K562 treated with DMSO at 1 percent for 4 hours (cell line): ENCODE measurements around the gene CYP46A1. TPM values are rescaled to one million over a fixed set of nuclear protein-coding genes. Genes with fewer than 3 reads are reported as not detected.

Source experiments
- total RNA-seq: library from RNA; unstranded; fragments of 300-600 nt; gene quantifications from 2 replicates; pipeline ENCODE4 v1.2.3, GENCODE V29; 2022; ENCODE audit not compliant: insufficient read depth

Gene CYP46A1
- total RNA-seq: not detected in 2 replicates

GRCh38 chr14:99683619-99684409 lies at the start of gene CYP46A1:
Gene CYP46A1, plus strand, starts transcription at chr14:99684298. Its CDS starts 120 bp downstream, at chr14:99684418.

GRCh38 chr14:99644723-99645544 lies 39.2 kb upstream of the CYP46A1 start, which contains the start of gene HHIPL1:
Gene HHIPL1, plus strand, starts transcription at chr14:99645129. Its CDS starts 79 bp downstream, at chr14:99645208.

Other genes starting within 250 kb of the CYP46A1 start
- gene SETD3, start 203.4 kb upstream of the CYP46A1 start, total RNA-seq: 24.7 and 25.9 TPM in 2 replicates
- 27.0 and 27.9 TPM in 2 replicates for gene CCNK, start 202.9 kb upstream of the CYP46A1 start, total RNA-seq
- gene CCDC85C, start 80.1 kb upstream of the CYP46A1 start, total RNA-seq: 4.4 and 6.1 TPM in 2 replicates
- not detected in 2 replicates for gene HHIPL1, start 39.2 kb upstream of the CYP46A1 start, total RNA-seq
- 9.4 TPM in 1 of 2 replicates, not detected in the other for gene EML1, start 109.1 kb downstream of the CYP46A1 start, total RNA-seq